ENCODE measurements around the gene PDGFD.

The PDGFD gene

GRCh38 chr11:104000798-104001197 lies 163.1 kb downstream of the PDGFD start:
- DNase-seq (ENCODE audit: low read depth) = peak; percentile 75

DNA sequence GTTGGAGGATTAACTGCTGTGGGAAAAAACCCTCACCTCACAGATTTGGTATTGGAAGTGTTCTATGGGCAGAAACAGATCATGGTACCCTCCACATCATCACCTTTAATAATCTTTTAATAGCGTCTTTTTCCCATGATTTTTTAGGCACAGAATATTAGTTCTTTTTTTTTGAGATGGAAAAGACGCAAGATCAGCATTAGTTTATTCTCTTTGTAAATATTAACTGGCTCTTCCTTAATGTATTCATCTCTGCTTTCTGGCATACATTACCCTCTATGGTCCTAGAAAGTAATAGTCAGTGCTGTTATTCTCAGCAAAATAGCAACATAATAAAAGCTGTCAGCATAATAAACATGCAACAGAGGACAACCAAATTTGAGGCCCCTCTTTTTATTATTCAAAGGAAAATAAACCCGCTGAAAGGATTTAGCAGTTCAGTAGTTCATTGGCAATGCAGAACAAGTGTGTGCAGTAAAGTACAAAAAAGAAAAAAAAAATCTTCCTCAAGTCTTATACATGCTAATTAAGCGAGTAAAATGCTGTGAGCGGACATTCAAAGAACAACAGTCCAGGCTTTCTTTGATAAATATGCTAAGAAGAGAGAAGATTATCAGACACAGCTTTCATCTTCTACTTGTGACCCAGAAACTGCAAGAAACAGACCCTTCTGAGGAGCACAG lies 165.0 kb downstream of the PDGFD start:
- DNase-seq (ENCODE audit: low read depth) = no peak

- no peak for DNase-seq (ENCODE audit: low read depth)
These were observed 166.9 kb downstream of the PDGFD start for GRCh38 chr11:103997082-103997481.

DNA sequence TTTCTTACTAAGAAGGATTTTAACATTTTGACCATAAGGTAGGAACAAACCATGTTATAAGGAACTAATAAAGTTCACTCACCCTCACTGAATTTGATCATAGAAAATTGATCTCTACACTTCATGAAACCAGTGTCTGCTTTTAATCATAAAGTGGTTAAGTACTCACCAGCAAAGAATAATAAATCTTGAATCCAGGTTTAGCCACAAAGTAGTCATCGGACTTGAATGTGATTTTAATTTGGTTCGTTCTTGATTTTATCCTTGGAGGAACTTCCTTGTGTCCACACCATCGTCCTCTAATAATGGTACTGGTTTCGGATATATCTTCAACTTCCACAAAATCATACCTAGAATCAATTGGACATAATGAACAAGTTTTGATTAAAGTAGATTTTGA lies 168.1 kb downstream of the PDGFD start:
- no peak for DNase-seq (ENCODE audit: low read depth)

DNA sequence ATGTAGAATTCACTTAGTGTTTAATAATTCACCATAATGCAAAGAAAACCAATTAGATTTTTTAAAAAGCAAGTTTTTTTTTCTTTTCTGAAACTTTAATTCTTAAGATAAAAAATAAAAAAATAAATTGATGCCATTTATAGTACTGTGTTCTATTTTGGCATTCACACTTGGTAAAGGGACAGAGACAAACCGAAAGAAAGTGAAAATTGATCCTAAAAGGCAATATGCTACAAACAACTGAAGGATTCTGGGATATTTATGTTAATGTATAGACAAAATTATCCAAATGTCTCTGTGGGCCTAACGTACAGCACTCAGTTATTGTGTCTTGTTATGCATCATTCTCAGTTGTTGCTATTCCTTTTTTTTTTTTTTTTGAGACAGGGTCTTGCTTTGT lies 169.4 kb downstream of the PDGFD start:
- no peak for DNase-seq (ENCODE audit: low read depth)

DNA sequence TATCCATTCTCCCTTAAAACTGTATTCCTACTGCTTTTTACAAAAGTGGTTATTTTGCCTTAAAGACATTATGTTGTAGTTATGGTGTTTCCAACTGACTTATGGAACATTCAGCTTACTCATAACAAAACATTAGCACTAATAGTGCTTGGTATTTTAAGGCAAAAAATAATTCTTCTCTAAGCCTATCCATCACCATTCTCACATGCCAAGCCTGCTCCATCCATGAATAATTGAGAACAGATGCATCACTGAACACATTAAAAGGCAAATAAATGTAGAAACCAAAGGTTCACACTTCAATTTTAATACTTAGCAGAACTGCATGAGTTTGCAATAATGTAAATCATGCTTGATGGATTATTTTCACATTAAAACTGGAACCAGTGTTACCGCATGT lies 169.9 kb downstream of the PDGFD start:
- DNase-seq (ENCODE audit: low read depth) = no peak

DNA sequence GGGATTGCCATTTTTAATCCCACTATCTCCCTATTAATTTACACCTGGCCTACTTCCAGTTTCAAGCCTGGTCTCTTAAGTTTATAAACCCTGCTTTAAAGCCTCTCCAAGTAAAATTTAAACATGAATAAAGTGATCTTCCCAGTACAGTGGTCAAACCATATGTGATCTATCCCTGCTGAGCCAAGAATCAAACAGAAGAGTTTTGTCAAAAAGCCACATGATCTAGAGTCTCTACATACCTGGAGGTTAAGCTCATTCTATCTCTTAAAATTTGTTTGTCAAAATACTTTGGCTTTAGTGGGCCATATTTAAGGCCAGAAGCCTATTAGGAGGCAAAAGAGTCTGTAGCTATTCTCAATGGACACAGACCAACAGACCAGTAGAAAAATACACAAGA lies 170.4 kb downstream of the PDGFD start:
- DNase-seq (ENCODE audit: low read depth) = no peak

- peak; percentile 92 for DNase-seq (ENCODE audit: low read depth)
These were observed 175.4 kb downstream of the PDGFD start for GRCh38 chr11:103988595-103988969.

DNA sequence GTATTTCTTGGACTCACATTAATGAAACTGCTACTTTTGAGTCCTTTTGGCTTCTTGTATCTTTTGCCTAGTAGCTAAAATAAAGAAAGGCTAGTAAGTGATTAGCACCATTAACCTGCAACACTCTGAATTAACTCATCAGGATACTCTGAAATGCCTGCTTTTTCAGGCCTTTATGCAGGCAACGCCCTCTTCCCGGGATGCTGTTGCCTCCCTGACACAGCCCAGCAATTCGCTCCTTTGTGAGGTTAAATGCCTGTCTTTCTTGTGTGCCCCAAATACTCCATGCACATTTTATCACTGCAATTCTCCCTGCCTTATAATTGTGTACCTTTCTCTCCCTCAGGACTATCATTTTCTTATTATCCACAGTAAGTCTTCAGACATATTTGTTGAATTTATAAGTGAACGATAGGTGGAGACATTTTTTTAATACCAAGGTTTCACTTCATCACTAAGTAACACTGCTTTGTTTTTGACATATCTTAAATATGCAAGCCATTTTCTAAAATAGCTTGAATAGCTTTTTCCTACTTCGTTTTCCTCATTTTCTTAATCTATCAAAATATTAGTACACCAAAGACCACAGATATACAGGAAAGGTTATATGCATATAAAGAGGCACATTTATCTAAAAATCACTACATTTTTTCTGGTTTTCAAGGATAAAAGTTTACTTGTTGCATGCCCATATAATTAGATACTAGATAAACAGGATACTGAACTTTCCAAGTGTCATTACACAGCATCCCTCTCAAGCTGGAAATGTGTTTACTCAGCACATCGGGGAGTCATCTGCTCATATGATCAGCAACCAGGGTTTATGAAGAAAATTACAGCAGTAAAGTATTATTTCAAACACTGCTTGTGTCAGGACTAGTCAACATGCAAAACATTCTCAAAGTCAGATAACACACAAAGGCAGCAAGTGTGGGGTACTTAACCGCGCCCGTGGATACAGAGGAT lies 176.0 kb downstream of the PDGFD start:
- peak; percentile 66 for DNase-seq (ENCODE audit: low read depth)

DNA sequence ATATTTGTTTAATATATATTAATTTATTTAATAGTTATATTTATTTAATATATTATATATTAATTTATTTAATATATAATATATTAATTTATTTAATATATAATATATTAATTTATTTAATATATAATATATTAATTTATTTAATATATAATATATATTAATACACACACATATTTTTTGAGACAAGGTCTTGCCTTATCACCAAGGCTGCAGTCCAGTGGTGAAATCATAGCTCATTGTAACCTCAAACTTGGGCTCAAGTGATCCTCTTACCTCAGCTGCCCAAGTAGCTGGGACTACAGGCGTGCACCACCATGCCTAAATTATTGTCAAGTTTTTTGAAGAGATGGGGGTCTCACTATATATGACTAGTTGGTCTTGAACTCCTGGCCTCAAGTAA lies 178.9 kb downstream of the PDGFD start:
- DNase-seq (ENCODE audit: low read depth) = no peak

GRCh38 chr11:103980108-103980507 lies 183.8 kb downstream of the PDGFD start:
- DNase-seq (ENCODE audit: low read depth) = no peak

GRCh38 chr11:103978616-103979595 lies 185.0 kb downstream of the PDGFD start:
- DNase-seq (ENCODE audit: low read depth) = peak; percentile 81

GRCh38 chr11:103972013-103972412 lies 191.9 kb downstream of the PDGFD start:
- no peak for DNase-seq (ENCODE audit: low read depth)

- DNase-seq (ENCODE audit: low read depth) = no peak
These were observed 193.2 kb downstream of the PDGFD start for GRCh38 chr11:103970701-103971249.

- DNase-seq (ENCODE audit: low read depth) = peak; percentile 61
These were observed 195.3 kb downstream of the PDGFD start for GRCh38 chr11:103968685-103969084.

- no peak for DNase-seq (ENCODE audit: low read depth)
These were observed 196.0 kb downstream of the PDGFD start for GRCh38 chr11:103967985-103968384.

DNA sequence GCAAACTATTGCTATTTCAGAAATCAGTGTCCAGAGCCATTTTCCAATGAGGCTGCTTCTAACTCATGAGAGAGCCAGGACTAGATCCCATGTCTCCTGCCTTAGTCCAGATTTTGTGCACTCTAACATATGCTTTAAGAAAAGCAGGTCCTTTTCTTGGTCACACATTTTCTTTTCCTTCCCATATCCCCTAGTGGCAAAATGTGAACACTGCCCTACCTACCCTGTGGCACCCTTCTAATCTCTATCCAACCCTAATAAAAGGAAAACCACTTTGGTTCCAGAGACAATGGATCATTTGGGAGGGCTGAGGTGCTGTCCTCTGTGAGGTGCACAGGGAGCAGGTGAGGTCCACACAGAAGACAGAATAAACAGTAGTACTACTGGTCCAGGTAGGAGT lies 199.6 kb downstream of the PDGFD start:
- DNase-seq (ENCODE audit: low read depth) = no peak

DNA sequence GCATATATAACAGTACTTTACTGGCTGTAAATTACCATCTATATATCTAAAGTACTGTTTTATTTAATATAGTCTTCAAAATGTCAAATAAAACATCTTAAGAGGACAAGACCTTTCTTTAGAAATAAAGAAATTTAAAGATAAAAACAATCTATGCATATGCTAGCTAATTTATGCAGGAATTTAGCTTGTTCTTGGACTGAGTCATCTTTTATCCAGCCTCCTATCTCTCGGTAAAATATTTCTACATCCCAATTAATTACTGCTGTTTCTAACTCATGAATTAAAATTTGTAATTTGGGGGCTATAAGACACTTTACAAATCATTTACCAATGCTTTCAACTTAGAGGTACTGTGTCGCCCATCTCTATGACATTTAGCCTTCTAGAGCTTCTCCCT lies 200.3 kb downstream of the PDGFD start:
- DNase-seq (ENCODE audit: low read depth) = peak; percentile 15

- peak; percentile 59 for DNase-seq (ENCODE audit: low read depth)
These were observed 202.9 kb downstream of the PDGFD start for GRCh38 chr11:103961010-103961409.

DNA sequence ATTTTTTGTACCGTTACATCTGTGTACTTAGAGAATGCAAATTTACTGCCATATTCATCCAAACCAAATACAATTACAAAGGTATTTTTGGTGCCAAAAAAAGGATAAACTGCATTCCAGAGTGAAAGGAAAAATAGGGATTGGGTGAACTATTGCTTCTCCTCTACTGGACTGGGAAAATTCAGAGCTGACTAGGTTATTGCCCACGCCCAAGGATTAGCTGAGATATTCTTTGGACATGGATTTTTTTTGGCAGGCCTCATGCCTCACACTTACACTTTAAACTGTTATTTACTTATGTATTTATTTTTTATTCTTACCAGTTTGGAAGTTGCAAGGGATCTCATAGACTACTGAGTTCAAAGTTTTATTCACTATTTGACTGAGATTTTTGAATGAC lies 203.8 kb downstream of the PDGFD start:
- no peak for DNase-seq (ENCODE audit: low read depth)

GRCh38 chr11:103959279-103959942 lies 204.5 kb downstream of the PDGFD start:
- peak; percentile 96 for DNase-seq (ENCODE audit: low read depth)
